HG03432 (cell line): ENCODE results near the gene FBXO36.

Experiments
- ATAC-seq: cut with Tn5 transposase; IDR thresholded peaks from one replicate; pipeline ENCODE4 v1.9.1; 2021; ENCODE audit warnings: mild to moderate bottlenecking, moderate library complexity; ENCODE audit not compliant: unreplicated experiment

FBXO36 gene

DNA sequence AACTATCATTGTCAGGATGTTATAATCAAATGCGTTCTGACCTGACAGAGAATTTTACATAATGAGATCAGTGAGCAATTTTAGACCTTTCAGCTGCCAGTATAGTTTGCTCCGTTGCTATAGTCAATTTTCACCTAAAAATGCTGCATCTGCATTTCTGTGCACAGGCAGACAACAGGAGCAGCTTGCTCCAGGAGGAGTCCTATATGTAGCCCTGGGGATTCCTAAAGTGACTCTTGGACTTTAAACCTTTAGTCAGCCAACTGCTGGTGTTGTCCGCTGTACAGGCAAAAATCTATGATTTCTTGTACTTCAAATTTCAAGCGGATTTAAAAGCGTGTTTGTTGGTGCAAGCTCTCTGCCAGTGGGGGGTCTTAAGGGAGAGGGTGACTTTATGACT lies 120.7 kb downstream of the FBXO36 start:
- ATAC-seq: no peak

- ATAC-seq: no peak
Observed at GRCh38 chr2:230043461-230043860, 121.2 kb downstream of the FBXO36 start.

GRCh38 chr2:230046491-230046890 lies 124.2 kb downstream of the FBXO36 start:
- no peak for ATAC-seq

- ATAC-seq: no peak
Observed at GRCh38 chr2:230048010-230048671, 125.8 kb downstream of the FBXO36 start.

- ATAC-seq: no peak
Observed at GRCh38 chr2:230050136-230050535, 127.8 kb downstream of the FBXO36 start.

- no peak for ATAC-seq
Observed at GRCh38 chr2:230052299-230052698, 130.0 kb downstream of the FBXO36 start.

GRCh38 chr2:230053753-230054478 lies 131.6 kb downstream of the FBXO36 start:
- ATAC-seq: no peak

DNA sequence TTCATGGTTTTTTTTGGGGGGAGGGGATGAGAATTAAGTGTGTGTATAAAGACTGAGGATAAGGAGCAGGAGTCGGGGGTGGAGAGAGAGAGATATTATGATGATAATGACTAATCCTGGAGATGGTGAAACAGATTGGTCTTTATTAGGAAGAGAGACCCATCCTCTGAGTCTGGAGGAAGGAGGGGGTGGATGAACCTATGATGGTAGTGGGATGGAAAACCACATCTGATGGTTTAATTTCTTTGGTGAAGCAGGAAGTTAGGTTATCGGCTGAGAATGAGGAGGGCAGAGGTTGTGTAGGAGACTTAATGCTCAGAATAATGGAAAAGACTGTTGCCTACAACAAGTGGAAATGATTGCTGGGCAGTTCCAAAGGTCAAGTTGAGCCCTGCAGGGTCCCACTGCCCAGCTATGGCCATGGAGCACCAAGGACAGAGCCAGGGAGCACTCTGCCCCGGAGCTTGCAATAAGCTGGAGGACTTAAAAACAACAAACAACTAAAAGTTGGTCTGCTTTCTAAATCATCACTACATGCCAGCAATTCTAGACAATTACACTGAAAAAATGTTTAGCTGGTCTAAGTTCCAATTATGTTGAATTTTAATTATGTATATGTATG lies 138.5 kb downstream of the FBXO36 start:
- ATAC-seq: no peak
